ENCODE data around the gene LRP10. TPM values are rescaled to one million over a fixed set of nuclear protein-coding genes. Genes with fewer than 3 reads are reported as not detected.

LRP10 gene
- total and polyA plus RNA-seq, 2 experiments from 2014 or later = 40.8 to 62.7 TPM

DNA sequence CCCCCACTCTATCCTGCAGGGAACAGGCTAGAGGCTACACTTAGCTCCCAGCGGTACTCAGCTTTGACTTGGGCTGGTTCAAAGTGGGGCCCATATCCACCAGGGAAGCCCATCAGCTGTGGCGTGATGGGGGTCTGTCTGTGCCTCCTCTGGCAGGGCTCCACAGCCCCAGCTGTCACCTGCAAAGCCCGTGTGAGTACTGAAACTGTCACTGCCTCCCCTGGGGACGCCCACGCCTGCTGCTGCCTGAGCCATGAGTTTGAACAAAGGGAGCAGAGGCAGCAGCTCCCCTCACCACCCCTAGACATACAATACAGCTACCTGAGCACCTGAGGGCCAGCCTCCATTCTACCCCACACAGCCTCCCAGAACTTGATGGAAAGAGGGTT, 16.4 kb downstream of the LRP10 start:
- H3K4me1 ChIP-seq (ENCODE audit: low read depth) = peaks cover 21% of the 10 kb centered on the region
- no peaks in the 10 kb centered on the region for H3K36me3 ChIP-seq
- no peak for TF ChIP-seq CTCF (IDR thresholded peaks at IDR 0.05; ENCODE audit: low read depth, low read length)
- H3K4me3 ChIP-seq = peak overlapping the region; percentile 45
- H3K9me3 ChIP-seq (ENCODE audit: low read depth) = no peaks in the 10 kb centered on the region
- no peak for DNase-seq (ENCODE audit: low read depth in 1 of 2, low spot score in 1 of 2)
- peak overlapping the region; percentile 61 for H3K27ac ChIP-seq
- H3K27me3 ChIP-seq = no peaks in the 10 kb centered on the region

DNA sequence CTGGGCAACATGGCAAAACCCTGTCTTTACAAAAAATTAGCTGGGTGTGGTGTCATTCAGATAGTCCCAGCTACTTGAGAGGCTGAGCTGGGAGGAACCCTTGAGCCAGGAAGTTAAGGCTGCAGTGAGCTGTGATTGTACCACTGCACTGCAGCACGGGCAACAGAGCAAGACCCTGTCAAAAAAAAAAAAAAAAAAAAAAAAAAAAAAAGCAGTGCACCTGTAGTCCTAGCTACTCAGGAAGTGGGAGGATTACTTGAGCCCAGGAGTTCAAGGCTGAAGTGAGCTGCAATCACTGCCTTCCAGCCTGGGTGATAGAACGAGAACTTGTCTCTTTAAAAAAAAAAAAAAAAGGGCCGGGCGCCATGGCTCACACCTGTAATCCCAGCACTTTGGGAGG, 17.1 kb downstream of the LRP10 start:
- no peak overlapping the region for H3K27ac ChIP-seq
- no peaks in the 10 kb centered on the region for H3K27me3 ChIP-seq
- DNase-seq (ENCODE audit: low read depth in 1 of 2, low spot score in 1 of 2) = no peak
- TF ChIP-seq CTCF (IDR thresholded peaks at IDR 0.05; ENCODE audit: low read depth, low read length) = no peak
- peaks cover 14% of the 10 kb centered on the region for H3K4me1 ChIP-seq (ENCODE audit: low read depth)
- H3K9me3 ChIP-seq (ENCODE audit: low read depth) = no peaks in the 10 kb centered on the region
- H3K36me3 ChIP-seq = no peaks in the 10 kb centered on the region
- no peak overlapping the region for H3K4me3 ChIP-seq

GRCh38 chr14:22890416-22890815, 18.9 kb downstream of the LRP10 start:
- Histone ChIP-seq H3K27ac (no peak overlapping the region), H3K36me3 (no peaks in the 10 kb centered on the region), H3K4me3 (no peak overlapping the region), H3K4me1 (ENCODE audit: low read depth) (peaks cover 6% of the 10 kb centered on the region), H3K9me3 (ENCODE audit: low read depth) (no peaks in the 10 kb centered on the region), H3K27me3 (no peaks in the 10 kb centered on the region)
- DNase-seq (ENCODE audit: low read depth in 1 of 2, low spot score in 1 of 2) = no peak
- TF ChIP-seq CTCF (IDR thresholded peaks at IDR 0.05; ENCODE audit: low read depth, low read length) = no peak

DNA sequence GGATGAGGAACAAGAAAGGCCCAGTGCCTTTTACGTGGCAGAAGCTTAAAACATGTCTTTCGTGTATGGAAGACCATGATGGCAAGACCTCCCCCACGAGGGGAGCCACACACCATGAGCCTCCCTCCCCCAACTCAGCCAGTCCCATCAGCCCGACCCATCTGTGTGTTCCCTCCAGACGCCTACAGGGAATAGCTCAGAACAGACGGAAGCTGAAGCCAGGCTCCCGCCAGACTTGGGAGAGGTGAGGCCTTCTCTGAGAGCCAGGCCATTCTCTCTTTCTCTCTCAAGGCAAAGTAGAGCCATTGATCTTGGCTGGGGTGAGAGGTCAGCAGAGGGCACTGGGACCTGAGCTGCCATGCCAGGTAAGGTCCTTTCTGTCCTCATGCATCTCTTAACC, 20.9 kb downstream of the LRP10 start:
- Histone ChIP-seq H3K4me3 (no peak overlapping the region), H3K4me1 (ENCODE audit: low read depth) (peaks cover 5% of the 10 kb centered on the region), H3K27ac (no peak overlapping the region), H3K27me3 (no peaks in the 10 kb centered on the region), H3K36me3 (no peaks in the 10 kb centered on the region), H3K9me3 (ENCODE audit: low read depth) (no peaks in the 10 kb centered on the region)
- DNase-seq (ENCODE audit: low read depth in 1 of 2, low spot score in 1 of 2) = no peak
- TF ChIP-seq CTCF (IDR thresholded peaks at IDR 0.05; ENCODE audit: low read depth, low read length) = no peak

GRCh38 chr14:22893706-22894105, 22.2 kb downstream of the LRP10 start:
- H3K9me3 ChIP-seq (ENCODE audit: low read depth) = no peaks in the 10 kb centered on the region
- DNase-seq (ENCODE audit: low read depth in 1 of 2, low spot score in 1 of 2) = no peak
- no peaks in the 10 kb centered on the region for H3K27me3 ChIP-seq
- no peak for TF ChIP-seq CTCF (IDR thresholded peaks at IDR 0.05; ENCODE audit: low read depth, low read length)
- no peaks in the 10 kb centered on the region for H3K36me3 ChIP-seq
- H3K27ac ChIP-seq = no peak overlapping the region
- H3K4me1 ChIP-seq (ENCODE audit: low read depth) = peaks cover 8% of the 10 kb centered on the region
- no peak overlapping the region for H3K4me3 ChIP-seq

- Histone ChIP-seq H3K27ac (no peak overlapping the region), H3K9me3 (ENCODE audit: low read depth) (no peaks in the 10 kb centered on the region), H3K4me3 (no peak overlapping the region), H3K27me3 (no peaks in the 10 kb centered on the region), H3K36me3 (no peaks in the 10 kb centered on the region), H3K4me1 (ENCODE audit: low read depth) (peaks cover 8% of the 10 kb centered on the region)
- no peak for DNase-seq (ENCODE audit: low read depth in 1 of 2, low spot score in 1 of 2)
- TF ChIP-seq CTCF (IDR thresholded peaks at IDR 0.05; ENCODE audit: low read depth, low read length) = no peak
These were observed 23.9 kb downstream of the LRP10 start for GRCh38 chr14:22895402-22895801.

Data from cardiac muscle cell (in vitro differentiated cells and primary cell).